Sigmoid colon (tissue), 7 donors: Measurements from ENCODE around the gene SIGLECL1. TPM values are rescaled to one million over a fixed set of nuclear protein-coding genes. Genes with fewer than 3 reads are reported as not detected.

Source experiments
- DNase-seq: peaks from one replicate; pipeline ENCODE4 v3.0.0-alpha.2; 2019
- H3K27ac ChIP-seq, 4 donors: fragments of 200-600 bp; sonication (generic); one replicate each; pipeline ENCODE4 v1.5.1; 2016 to 2019; ENCODE audit warnings: mild to moderate bottlenecking in 1 of 4
- H3K27me3 ChIP-seq, 3 donors: fragments of 200-600 bp; sonication (generic); one replicate each; pipeline ENCODE4 v1.5.1; 2019; ENCODE audit warnings: mild to moderate bottlenecking in 1 of 3
- H3K36me3 ChIP-seq, 4 donors: fragments of 200-600 bp; sonication (generic); one replicate each; pipeline ENCODE4 v1.5.1; 2016 to 2019
- H3K4me1 ChIP-seq, 4 donors: fragments of 200-600 bp; sonication (generic); one replicate each; pipeline ENCODE4 v1.5.1; 2017 to 2019
- H3K4me3 ChIP-seq, 4 donors: fragments of 200-600 bp; sonication (generic); one replicate each; pipeline ENCODE4 v1.5.1; 2017 to 2019; ENCODE audit warnings: mild to moderate bottlenecking in 2 of 4, moderate library complexity in 1 of 4
- H3K9me3 ChIP-seq, 4 donors: fragments of 200-600 bp in 3 of 4; sonication (generic) in 3 of 4; one replicate each; pipeline versions ENCODE4 v1.5.1 to v1.6.1; 2013 to 2019
- CTCF ChIP-seq, 4 experiments: fragments of 450-650 bp in 3 of 4; fragments of 200-600 bp in 1 of 4; IDR thresholded peaks; one replicate each; pipeline ENCODE4 v1.5.1; 2016 to 2019; ENCODE audit warnings: antibody characterized with exemption in 4 of 4, mild to moderate bottlenecking in 3 of 4, moderate library complexity in 2 of 4
- EP300 ChIP-seq, 4 donors: sonication (generic); formaldehyde crosslinking; IDR thresholded peaks; one replicate each; pipeline ENCODE4 v1.6.1; 2017; ENCODE audit warnings: antibody characterized with exemption in 4 of 4
- POLR2A ChIP-seq, 2 donors: fragments of 450-650 bp; IDR thresholded peaks; one replicate each; pipeline ENCODE4 v1.6.1; 2016; ENCODE audit warnings: antibody characterized with exemption in 2 of 2, mild to moderate bottlenecking in 2 of 2, moderate library complexity in 2 of 2
- POLR2AphosphoS5 ChIP-seq, 4 donors: sonication (generic); formaldehyde crosslinking; IDR thresholded peaks; one replicate each; pipeline ENCODE4 v1.6.1; 2017; ENCODE audit warnings: antibody characterized with exemption in 4 of 4
- whole genome bisulfite sequencing, 2 donors: extraction: QIAGEN DNeasy Blood & Tissue Kit; methylation state at CpG; one replicate each; pipeline ENCODE4 v1.1.7; 2013; 5-methylcytosine and 5-hydroxymethylcytosine counted together
- intact Hi-C: fragments of 100-400 bp; cut with DNase I; formaldehyde crosslinking; loops from one replicate; pipeline ENCODE4 v1.15.1; 2023
- polyA plus RNA-seq, 3 donors: library from polyadenylated mRNA; stranded (reverse); fragments of 200-250 nt; gene quantifications; one replicate each; pipeline ENCODE4 v1.2.3, GENCODE V29; 2013
- total RNA-seq, 4 donors: library from RNA; depleted of rRNA; stranded (reverse); fragments of >200 nt; gene quantifications; one replicate each; pipeline ENCODE4 v1.1.0, GENCODE V29; 2016
- donor health status: healthy with polysubstance abuse.
- donor health status: Bipolar disorder and iron deficiency.
- donor health status: healthy.

The SIGLECL1 gene
- total and polyA plus RNA-seq, 7 donors, result not detected

- Histone ChIP-seq H3K4me1 (no peaks in the 10 kb centered on the region), H3K9me3 (no peaks in the 10 kb centered on the region), H3K27ac (no peak overlapping the region), H3K4me3 (no peak overlapping the region), H3K36me3 (no peaks in the 10 kb centered on the region), H3K27me3 (peaks cover 0 to 36% (median 20%) of the 10 kb centered on the region in 3 donors)
- no peak for TF ChIP-seq EP300 (IDR thresholded peaks at IDR 0.05)
- no peak for TF ChIP-seq POLR2AphosphoS5 (IDR thresholded peaks at IDR 0.05)
- TF ChIP-seq POLR2A (IDR thresholded peaks at IDR 0.05), result no peak
- no peak for TF ChIP-seq CTCF (IDR thresholded peaks at IDR 0.05)
- DNase-seq, result no peak
- 39 to 68% methylated on average over 5 of the region's 5 CpGs for WGBS, 2 donors
- intact Hi-C loops, result no loop called here
Measured at GRCh38 chr19:51297406-51297805, 46.5 kb downstream of the SIGLECL1 start.

GRCh38 chr19:51301266-51301665, 50.4 kb downstream of the SIGLECL1 start:
- H3K36me3 ChIP-seq, result no peaks in the 10 kb centered on the region
- no peaks in the 10 kb centered on the region for H3K4me1 ChIP-seq
- H3K9me3 ChIP-seq, result peaks cover 0 to 13% (median 6%) of the 10 kb centered on the region in 4 donors
- H3K27me3 ChIP-seq, result peaks cover 0 to 8% (median 0%) of the 10 kb centered on the region in 3 donors
- 66 to 80% methylated on average over 7 of the region's 7 CpGs for WGBS, 2 donors
- no peak overlapping the region for H3K27ac ChIP-seq
- TF ChIP-seq POLR2AphosphoS5 (IDR thresholded peaks at IDR 0.05) (no peak), EP300 (IDR thresholded peaks at IDR 0.05) (no peak), POLR2A (IDR thresholded peaks at IDR 0.05) (no peak), CTCF (IDR thresholded peaks at IDR 0.05) (no peak)
- intact Hi-C loops, result no loop called here
- no peak for DNase-seq
- no peak overlapping the region for H3K4me3 ChIP-seq

- H3K4me3 ChIP-seq, result no peak overlapping the region
- TF ChIP-seq POLR2A (IDR thresholded peaks at IDR 0.05) (no peak), POLR2AphosphoS5 (IDR thresholded peaks at IDR 0.05) (no peak), EP300 (IDR thresholded peaks at IDR 0.05) (no peak), CTCF (IDR thresholded peaks at IDR 0.05) (no peak)
- intact Hi-C loops, result no loop called here
- DNase-seq, result no peak
- no peak overlapping the region for H3K27ac ChIP-seq
- H3K4me1 ChIP-seq, result no peaks in the 10 kb centered on the region
- no peaks in the 10 kb centered on the region for H3K36me3 ChIP-seq
- peaks cover 10 to 44% (median 27%) of the 10 kb centered on the region in 3 donors for H3K27me3 ChIP-seq
- 85 to 90% methylated on average over 3 of the region's 3 CpGs for WGBS, 2 donors
- H3K9me3 ChIP-seq, result peaks cover 0 to 19% (median 12%) of the 10 kb centered on the region in 4 donors
Measured at GRCh38 chr19:51305479-51305878, 54.6 kb downstream of the SIGLECL1 start.

- Histone ChIP-seq H3K27me3 (peaks cover 17 to 79% (median 42%) of the 10 kb centered on the region in 3 donors), H3K27ac (no peak within 1 kb of the TSS), H3K9me3 (peaks cover 0 to 10% (median 7%) of the 10 kb centered on the region in 4 donors), H3K4me1 (no peaks in the 10 kb centered on the region), H3K36me3 (no peaks in the 10 kb centered on the region), H3K4me3 (no peak within 1 kb of the TSS)
- no peak for DNase-seq
- TF ChIP-seq POLR2AphosphoS5 (IDR thresholded peaks at IDR 0.05) (no peak), POLR2A (IDR thresholded peaks at IDR 0.05) (no peak), CTCF (IDR thresholded peaks at IDR 0.05) (no peak), EP300 (IDR thresholded peaks at IDR 0.05) (no peak)
- 6 to 11% methylated on average over 62 of the region's 76 CpGs for WGBS, 2 donors
- intact Hi-C loops, result no loop called here
Measured at GRCh38 chr19:51311351-51312257, 60.7 kb downstream of the SIGLECL1 start, which contains the start of gene IGLON5. Gene IGLON5, plus strand, starts transcription at chr19:51311644. Its CDS starts 204 bp downstream, at chr19:51311848.
